ENCODE measurements around the gene CHST12. TPM values are rescaled to one million over a fixed set of nuclear protein-coding genes. Genes with fewer than 3 reads are reported as not detected.
"Not testable (repeated sequence)": the region's sequence is repeated elsewhere in the genome, so short reads cannot be mapped to it uniquely, and the experiment has no call there.

Gene CHST12
- total and polyA plus RNA-seq, 10 of the 15 experiments (the other 5 are each of a cell fraction or from before 2014, with no cell fraction given) = 0.05 to 14.2 (median 3.3) TPM

DNA sequence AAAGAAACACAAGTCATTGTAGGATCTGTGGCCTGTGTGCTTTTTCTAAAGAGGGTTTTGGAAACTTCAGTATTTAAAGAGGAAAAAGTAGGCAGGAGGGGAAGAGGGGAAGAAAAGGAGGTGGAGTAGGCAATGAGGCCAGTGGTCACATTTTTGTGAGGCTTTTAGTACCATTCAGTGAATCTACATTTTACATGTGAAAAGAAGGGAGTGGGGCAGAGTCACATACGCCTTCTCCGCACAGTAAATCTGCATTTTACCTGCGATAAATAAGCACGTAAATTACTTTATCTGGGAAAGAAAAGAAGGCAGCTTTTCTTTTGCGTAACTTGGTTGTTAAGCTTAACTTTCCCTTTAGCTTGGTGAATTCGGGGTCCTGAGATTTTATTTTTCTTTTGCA is 13.2 kb downstream of the CHST12 start:
- Histone ChIP-seq H3K4me1 (ENCODE audit: control insufficient read depth, insufficient read depth, low read length) (peaks cover 3% of the 10 kb centered on the region; the same call in 1 of the 2 replicates), H4K20me1 (ENCODE audit: control insufficient read depth, insufficient read depth) (no peaks in the 10 kb centered on the region), H3K4me3 (no peak overlapping the region), H3K36me3 (ENCODE audit: control insufficient read depth in 2 of 2, insufficient read depth in 2 of 2, low read length in 1 of 2) (peaks cover 0 to 3% of the 10 kb centered on the region in 2 experiments; a peak in 3 of 4 replicates), H3K79me2 (ENCODE audit: control insufficient read depth, insufficient read depth, low read length) (peaks cover 15% of the 10 kb centered on the region), H3K9ac (ENCODE audit: control insufficient read depth, insufficient read depth, low read length) (no peak overlapping the region), H3K27ac (ENCODE audit: control insufficient read depth, insufficient read depth) (no peak overlapping the region), H3K9me3 (replicated peaks; ENCODE audit: control insufficient read depth, insufficient read depth, low read length) (no peaks in the 10 kb centered on the region), H3K4me2 (ENCODE audit: control insufficient read depth, insufficient read depth) (no peak overlapping the region), H2AFZ (ENCODE audit: control insufficient read depth, low read depth, low read length) (no peak overlapping the region), H3K27me3 (replicated peaks in 1 of 2; ENCODE audit: control insufficient read depth in 2 of 2, insufficient read depth in 2 of 2, low read length in 1 of 2) (no peaks in the 10 kb centered on the region)
- ChIA-PET POLR2A (interaction anchor here (0.6 to 2.0 kb wide), 2 partner anchors 11 to 69 kb away, joined by 3 to 6 read pairs; no protein-coding TSS in a partner anchor), RAD21 (ENCODE audit: unreplicated experiment) (interaction anchor here (2.0 kb wide), 1 partner anchor 10 kb away, joined by 7 read pairs; no protein-coding TSS in a partner anchor), SMC1A (ENCODE audit: uncharacterized antibody, unreplicated experiment) (interaction anchor here (0.7 kb wide), 1 partner anchor 15 kb away, joined by 3 read pairs; no protein-coding TSS in a partner anchor), CTCF (interaction anchor here (0.6 kb wide), 1 partner anchor 250 kb away, joined by 3 read pairs; no protein-coding TSS in a partner anchor)
- WGBS (ENCODE audit: insufficient coverage, insufficient replicate concordance, low lambda C conversion rate, missing lambda C conversion rate) = 96% methylated on average over 6 of the region's 6 CpGs
- BruUV-seq (replicated peaks) = no TSS peak
- FAIRE-seq (no peak), DNase-seq (ENCODE audit: low read depth, low spot score) (no peak), ATAC-seq (no peak)
- TF ChIP-seq TAF1 (IDR thresholded peaks at IDR 0.05; ENCODE audit: borderline replicate concordance, low read depth, low read length) = no peak
- no peak for TF ChIP-seq LARP7 (IDR thresholded peaks at IDR 0.05)
- no peak for TF ChIP-seq WRNIP1 (IDR thresholded peaks at IDR 0.05; ENCODE audit: borderline replicate concordance, low read depth, low read length)
- no peak for TF ChIP-seq YY1 (IDR thresholded peaks at IDR 0.05; ENCODE audit: low read depth, low read length)
- no peak for TF ChIP-seq ASH2L (IDR thresholded peaks at IDR 0.05; ENCODE audit: borderline replicate concordance, low read depth)
- TF ChIP-seq, protein P1, sequence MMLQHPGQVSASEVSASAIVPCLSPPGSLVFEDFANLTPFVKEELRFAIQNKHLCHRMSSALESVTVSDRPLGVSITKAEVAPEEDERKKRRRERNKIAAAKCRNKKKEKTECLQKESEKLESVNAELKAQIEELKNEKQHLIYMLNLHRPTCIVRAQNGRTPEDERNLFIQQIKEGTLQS (IDR thresholded peaks at IDR 0.05; ENCODE audit: borderline replicate concordance, extremely low read depth, low read depth, low read length) = no peak
- in situ Hi-C loops (cut with MboI) = no loop called here
- intact Hi-C loops (cut with micrococcal nuclease; ENCODE audit: unreplicated experiment) = no loop called here

DNA sequence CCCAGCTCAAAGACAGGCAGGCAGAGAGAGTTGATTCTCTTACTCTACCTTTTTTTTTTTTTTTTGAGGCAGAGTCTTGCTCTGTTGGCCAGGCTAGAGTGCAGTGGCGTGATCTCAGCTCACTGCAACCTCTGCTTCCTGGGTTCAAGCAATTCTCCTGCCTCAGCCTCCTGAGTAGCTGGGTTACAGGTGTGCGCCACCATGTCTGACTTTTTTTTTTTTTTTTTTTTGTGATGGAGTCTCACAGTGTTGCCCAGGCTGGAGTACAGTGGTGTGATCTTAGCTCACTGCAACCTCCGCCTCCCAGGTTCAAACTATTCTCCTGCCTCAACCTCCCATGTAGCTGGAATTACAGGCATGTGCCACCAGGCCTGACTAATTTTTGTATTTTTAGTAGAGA is 13.8 kb downstream of the CHST12 start:
- H3K36me3 ChIP-seq (ENCODE audit: control insufficient read depth in 2 of 2, insufficient read depth in 2 of 2, low read length in 1 of 2); H3K4me1 ChIP-seq (ENCODE audit: control insufficient read depth, insufficient read depth, low read length); ATAC-seq; DNase-seq (ENCODE audit: low read depth, low spot score); H3K27ac ChIP-seq (ENCODE audit: control insufficient read depth, insufficient read depth); H3K27me3 ChIP-seq (replicated peaks in 1 of 2; ENCODE audit: control insufficient read depth in 2 of 2, insufficient read depth in 2 of 2, low read length in 1 of 2); H2AFZ ChIP-seq (ENCODE audit: control insufficient read depth, low read depth, low read length); SMC1A ChIA-PET (ENCODE audit: uncharacterized antibody, unreplicated experiment); in situ Hi-C loops (cut with MboI); H3K9me3 ChIP-seq (replicated peaks; ENCODE audit: control insufficient read depth, insufficient read depth, low read length); H3K4me3 ChIP-seq; FAIRE-seq; H4K20me1 ChIP-seq (ENCODE audit: control insufficient read depth, insufficient read depth); intact Hi-C loops (cut with micrococcal nuclease; ENCODE audit: unreplicated experiment); H3K9ac ChIP-seq (ENCODE audit: control insufficient read depth, insufficient read depth, low read length); H3K4me2 ChIP-seq (ENCODE audit: control insufficient read depth, insufficient read depth); BruUV-seq (replicated peaks): not testable (repeated sequence)
- ChIA-PET RAD21 (ENCODE audit: unreplicated experiment) (interaction anchor here (2.0 kb wide), 1 partner anchor 10 kb away, joined by 7 read pairs; no protein-coding TSS in a partner anchor), POLR2A (interaction anchor here (0.6 to 2.0 kb wide), 2 partner anchors 12 to 70 kb away, joined by 3 to 6 read pairs; no protein-coding TSS in a partner anchor), CTCF (interaction anchor here (0.6 kb wide), 1 partner anchor 251 kb away, joined by 3 read pairs; no protein-coding TSS in a partner anchor)
- peaks cover 15% of the 10 kb centered on the region for H3K79me2 ChIP-seq (ENCODE audit: control insufficient read depth, insufficient read depth, low read length)
- WGBS (ENCODE audit: insufficient coverage, insufficient replicate concordance, low lambda C conversion rate, missing lambda C conversion rate) = 85% methylated on average over 1 of the region's 3 CpGs

Data from GM12878 (cell line).